HAP-1 (cell line): ENCODE data around the gene PSD2.
A peak's percentile ranks its signal among the peaks of the same experiment; 100 is the strongest.
"Not testable (repeated sequence)": the region's sequence is repeated elsewhere in the genome, so short reads cannot be mapped to it uniquely, and the experiment has no call there.

Source experiments
- DNase-seq, 2 experiments: peaks; one replicate each; pipeline ENCODE4 v3.0.0-alpha.2; 2016 to 2020; ENCODE audit warnings: low spot score in 2 of 2
- H3K27me3 ChIP-seq: fragments of 250-450 bp; sonication (Bioruptor Pico); 2 replicates; pipeline ENCODE4 v1.5.1; 2020; ENCODE audit warnings: low read depth, mild to moderate bottlenecking, moderate library complexity
- H3K36me3 ChIP-seq: fragments of 250-450 bp; sonication (Bioruptor Pico); replicated peaks from 2 replicates; pipeline ENCODE4 v1.5.1; 2020; ENCODE audit warnings: mild to moderate bottlenecking
- H3K4me1 ChIP-seq: fragments of 250-450 bp; sonication (Bioruptor Pico); 2 replicates; pipeline ENCODE4 v1.5.1; 2020; ENCODE audit warnings: mild to moderate bottlenecking
- H3K4me3 ChIP-seq: fragments of 250-450 bp; sonication (Bioruptor Pico); 2 replicates; pipeline ENCODE4 v1.5.1; 2020; ENCODE audit warnings: mild to moderate bottlenecking, moderate library complexity
- H3K9me3 ChIP-seq: fragments of 250-450 bp; sonication (Bioruptor Pico); 2 replicates; pipeline ENCODE4 v1.5.1; 2020; ENCODE audit warnings: mild to moderate bottlenecking, moderate library complexity
- in situ Hi-C: fragments of 300-500 bp; cut with MboI; formaldehyde crosslinking; loops from 3 replicates; pipeline ENCODE4 v1.14.3; 2020; ENCODE audit warnings: low sequenced_read_pairs, inconsistent platforms, mixed read lengths

The PSD2 gene

GRCh38 chr5:139789116-139789844 is 6.3 kb upstream of the PSD2 start:
- H3K4me3 ChIP-seq, result no peak overlapping the region
- H3K4me1 ChIP-seq, result no peaks in the 10 kb centered on the region
- no peak for DNase-seq
- in situ Hi-C loops, result loop anchor here (5.0 to 10.0 kb wide), 3 partner anchors 56 to 368 kb away; no protein-coding TSS in a partner anchor
- H3K9me3 ChIP-seq, result no peaks in the 10 kb centered on the region; the same call in 1 of the 2 replicates
- no peaks in the 10 kb centered on the region for H3K36me3 ChIP-seq
- peaks cover 10% of the 10 kb centered on the region; the same call in 1 of the 2 replicates for H3K27me3 ChIP-seq

GRCh38 chr5:139789845-139790189 is 5.8 kb upstream of the PSD2 start:
- DNase-seq, result no peak

GRCh38 chr5:139792218-139792617 is 3.4 kb upstream of the PSD2 start:
- no peaks in the 10 kb centered on the region; the same call in 1 of the 2 replicates for H3K9me3 ChIP-seq
- H3K4me3 ChIP-seq, result no peak overlapping the region
- H3K36me3 ChIP-seq, result no peaks in the 10 kb centered on the region
- H3K27me3 ChIP-seq, result peaks cover 30% of the 10 kb centered on the region
- no peak for DNase-seq
- no peaks in the 10 kb centered on the region; the same call in 1 of the 2 replicates for H3K4me1 ChIP-seq
- in situ Hi-C loops, result no loop called here

More at GRCh38 chr5:139789845-139790189, 5.8 kb upstream of the PSD2 start:
- H3K4me1 ChIP-seq, result no peaks in the 10 kb centered on the region
- no peaks in the 10 kb centered on the region for H3K36me3 ChIP-seq
- H3K27me3 ChIP-seq, result peaks cover 14% of the 10 kb centered on the region
- no peak overlapping the region for H3K4me3 ChIP-seq
- in situ Hi-C loops, result loop anchor here (5.0 to 10.0 kb wide), 3 partner anchors 55 to 367 kb away; no protein-coding TSS in a partner anchor
- no peaks in the 10 kb centered on the region; the same call in 1 of the 2 replicates for H3K9me3 ChIP-seq

GRCh38 chr5:139792655-139793054 is 3.0 kb upstream of the PSD2 start:
- in situ Hi-C loops, DNase-seq, H3K4me3 ChIP-seq, H3K4me1 ChIP-seq, H3K36me3 ChIP-seq, H3K9me3 ChIP-seq: not testable (repeated sequence)
- peaks cover 34% of the 10 kb centered on the region for H3K27me3 ChIP-seq

- Histone ChIP-seq H3K9me3 (no peaks in the 10 kb centered on the region), H3K4me1 (no peaks in the 10 kb centered on the region; the same call in 1 of the 2 replicates), H3K4me3 (no peak overlapping the region), H3K36me3 (no peaks in the 10 kb centered on the region), H3K27me3 (peaks cover 42% of the 10 kb centered on the region)
- in situ Hi-C loops, result no loop called here
- DNase-seq, result no peak
These were observed 1.4 kb upstream of the PSD2 start for GRCh38 chr5:139794067-139794846.

- in situ Hi-C loops, result no loop called here
- DNase-seq, result peak in 1 of 2 experiments; percentile 31
- H3K4me3 ChIP-seq, result 0 out of 2 replicates have a peak overlapping the region, but pooled peaks have one; percentile 0
These were observed 626 bp downstream of the PSD2 start for GRCh38 chr5:139796061-139796806.

GRCh38 chr5:139797335-139797734 is 1.7 kb downstream of the PSD2 start:
- no peaks in the 10 kb centered on the region for H3K36me3 ChIP-seq
- no peaks in the 10 kb centered on the region; the same call in 1 of the 2 replicates for H3K4me1 ChIP-seq
- in situ Hi-C loops, result no loop called here
- H3K4me3 ChIP-seq, result no peak overlapping the region
- no peaks in the 10 kb centered on the region for H3K9me3 ChIP-seq
- DNase-seq, result no peak
- peaks cover 49% of the 10 kb centered on the region for H3K27me3 ChIP-seq

More at GRCh38 chr5:139796061-139796806, 626 bp downstream of the PSD2 start:
- H3K4me1 ChIP-seq, result no peaks in the 10 kb centered on the region; the same call in 1 of the 2 replicates
- H3K27me3 ChIP-seq, result peaks cover 46% of the 10 kb centered on the region
- no peaks in the 10 kb centered on the region for H3K36me3 ChIP-seq
- no peaks in the 10 kb centered on the region for H3K9me3 ChIP-seq

- H3K4me1 ChIP-seq, result no peaks in the 10 kb centered on the region; the same call in 1 of the 2 replicates
- H3K36me3 ChIP-seq, result no peaks in the 10 kb centered on the region
- H3K4me3 ChIP-seq, result no peak overlapping the region
- in situ Hi-C loops, result no loop called here
- peaks cover 49% of the 10 kb centered on the region for H3K27me3 ChIP-seq
- H3K9me3 ChIP-seq, result no peaks in the 10 kb centered on the region
- DNase-seq, result no peak
These were observed 2.4 kb downstream of the PSD2 start for GRCh38 chr5:139797856-139798510.

GRCh38 chr5:139798883-139799282 is 3.3 kb downstream of the PSD2 start:
- no peaks in the 10 kb centered on the region for H3K36me3 ChIP-seq
- in situ Hi-C loops, result no loop called here
- no peak overlapping the region for H3K4me3 ChIP-seq
- H3K9me3 ChIP-seq, result no peaks in the 10 kb centered on the region
- peaks cover 48% of the 10 kb centered on the region for H3K27me3 ChIP-seq
- no peak for DNase-seq
- no peaks in the 10 kb centered on the region; the same call in 1 of the 2 replicates for H3K4me1 ChIP-seq

GRCh38 chr5:139799359-139799758 is 3.8 kb downstream of the PSD2 start:
- peaks cover 43% of the 10 kb centered on the region for H3K27me3 ChIP-seq
- no peaks in the 10 kb centered on the region; the same call in 1 of the 2 replicates for H3K4me1 ChIP-seq
- no peak overlapping the region for H3K4me3 ChIP-seq
- no peaks in the 10 kb centered on the region for H3K36me3 ChIP-seq
- no peaks in the 10 kb centered on the region for H3K9me3 ChIP-seq
- no peak for DNase-seq
- in situ Hi-C loops, result no loop called here

- no peak overlapping the region for H3K4me3 ChIP-seq
- in situ Hi-C loops, result no loop called here
These were observed 8.4 kb downstream of the PSD2 start for GRCh38 chr5:139803978-139804377.

GRCh38 chr5:139804800-139805397 is 9.3 kb downstream of the PSD2 start:
- Histone ChIP-seq H3K4me3 (no peak overlapping the region), H3K27me3 (peaks cover 3% of the 10 kb centered on the region; the same call in 1 of the 2 replicates), H3K9me3 (no peaks in the 10 kb centered on the region), H3K36me3 (no peaks in the 10 kb centered on the region), H3K4me1 (no peaks in the 10 kb centered on the region)
- in situ Hi-C loops, result no loop called here
- no peak for DNase-seq

More at GRCh38 chr5:139803978-139804377, 8.4 kb downstream of the PSD2 start:
- Histone ChIP-seq H3K9me3 (no peaks in the 10 kb centered on the region), H3K27me3 (peaks cover 7% of the 10 kb centered on the region; the same call in 1 of the 2 replicates), H3K36me3 (no peaks in the 10 kb centered on the region), H3K4me1 (no peaks in the 10 kb centered on the region)
- DNase-seq, result no peak
